CD14-positive monocyte (primary cell): ENCODE data around the gene TUBG2. TPM values are rescaled to one million over a fixed set of nuclear protein-coding genes. Genes with fewer than 3 reads are reported as not detected.

Experiments
- DNase-seq, 3 donors: peaks; one replicate each; pipeline ENCODE4 v3.0.0-alpha.2; 2011 to 2022
- H2AFZ ChIP-seq: 2 replicates; pipeline ENCODE4 v1.6.0; 2012; ENCODE audit warnings: mild to moderate bottlenecking, low read depth, low read length, inconsistent platforms; ENCODE audit not compliant: insufficient read depth, poor library complexity, severe bottlenecking
- H3K27ac ChIP-seq, 2 donors: 1 replicate in 1 of 2; 2 replicates in 1 of 2; pipeline ENCODE4 v1.5.1; 2012 to 2013; ENCODE audit warnings: low read length in 2 of 2, control low read depth in 1 of 2, inconsistent platforms in 1 of 2, low read depth in 1 of 2, mild to moderate bottlenecking in 1 of 2
- H3K27me3 ChIP-seq, 2 donors: one replicate each; pipeline versions ENCODE4 v1.6.0 to v1.6.1; 2011 to 2013; ENCODE audit warnings: low read length in 2 of 2; ENCODE audit not compliant: control insufficient read depth in 2 of 2, insufficient read depth in 2 of 2
- H3K36me3 ChIP-seq, 2 donors: replicated peaks in 1 of 2; 1 replicate in 1 of 2; 2 replicates in 1 of 2; pipeline versions ENCODE4 v1.5.1 to v1.6.1; 2012 to 2013; ENCODE audit warnings: low read length in 2 of 2, control low read depth in 1 of 2, inconsistent platforms in 1 of 2, mild to moderate bottlenecking in 1 of 2; ENCODE audit not compliant: insufficient read depth in 2 of 2, control insufficient read depth in 1 of 2
- H3K4me1 ChIP-seq, 2 donors: 1 replicate in 1 of 2; 2 replicates in 1 of 2; pipeline versions ENCODE4 v1.5.1 to v1.6.1; 2012 to 2013; ENCODE audit warnings: low read length in 2 of 2, control low read depth in 1 of 2, inconsistent platforms in 1 of 2, mild to moderate bottlenecking in 1 of 2, moderate library complexity in 1 of 2; ENCODE audit not compliant: insufficient read depth in 2 of 2, control insufficient read depth in 1 of 2
- H3K4me2 ChIP-seq: replicated peaks from 2 replicates; pipeline ENCODE3; 2012; ENCODE audit warnings: low read length, moderate library complexity, mild to moderate bottlenecking; ENCODE audit not compliant: poor library complexity, severe bottlenecking; ENCODE audit errors: extremely low read depth
- H3K4me3 ChIP-seq, 3 experiments: fragments of 200-600 bp in 1 of 3; sonication (generic) in 1 of 3; replicated peaks in 1 of 3; 1 replicate in 2 of 3; 2 replicates in 1 of 3; pipeline ENCODE4 v1.5.1; 2011 to 2013; ENCODE audit warnings: low read length in 3 of 3, mild to moderate bottlenecking in 3 of 3, control low read depth in 2 of 3, low read depth in 2 of 3, inconsistent platforms in 1 of 3, moderate library complexity in 1 of 3
- H3K79me2 ChIP-seq: 2 replicates; pipeline ENCODE4 v1.6.0; 2012; ENCODE audit warnings: mild to moderate bottlenecking, control low read depth, inconsistent platforms, low read length, moderate library complexity; ENCODE audit not compliant: insufficient read depth
- H3K9ac ChIP-seq: 2 replicates; pipeline ENCODE4 v1.6.0; 2017; ENCODE audit warnings: low read length, mild to moderate bottlenecking; ENCODE audit not compliant: insufficient read depth, poor library complexity, severe bottlenecking
- H3K9me3 ChIP-seq, 2 donors: replicated peaks in 1 of 2; 1 replicate in 1 of 2; 2 replicates in 1 of 2; pipeline versions ENCODE4 v1.5.1 to v1.6.1; 2012 to 2013; ENCODE audit warnings: low read length in 2 of 2, control low read depth in 1 of 2; ENCODE audit not compliant: control insufficient read depth in 1 of 2, insufficient read depth in 1 of 2
- H4K20me1 ChIP-seq: 2 replicates; pipeline ENCODE4 v1.6.0; 2012; ENCODE audit warnings: mild to moderate bottlenecking, low read length, control low read depth, moderate library complexity; ENCODE audit not compliant: insufficient read depth
- H3K27ac Mint-ChIP-seq, 7 donors: one replicate each; pipeline ENCODE4 v1.8.0; 2020; ENCODE audit warnings: mild to moderate bottlenecking in 7 of 7, mixed read lengths in 7 of 7, moderate library complexity in 6 of 7, inconsistent platforms in 2 of 7
- H3K27me3 Mint-ChIP-seq, 3 donors: one replicate each; pipeline ENCODE4 v1.8.0; 2021 to 2022; ENCODE audit warnings: low read depth in 3 of 3, mild to moderate bottlenecking in 3 of 3, mixed read lengths in 3 of 3, moderate library complexity in 3 of 3, inconsistent platforms in 1 of 3
- H3K36me3 Mint-ChIP-seq, 2 donors: one replicate each; pipeline ENCODE4 v1.8.0; 2020; ENCODE audit warnings: mixed read lengths in 2 of 2, inconsistent platforms in 1 of 2, mild to moderate bottlenecking in 1 of 2
- H3K4me1 Mint-ChIP-seq: one replicate; pipeline ENCODE4 v1.8.0; 2020; ENCODE audit warnings: mild to moderate bottlenecking, mixed read lengths
- H3K4me3 Mint-ChIP-seq, 2 donors: one replicate each; pipeline ENCODE4 v1.8.0; 2020; ENCODE audit warnings: mild to moderate bottlenecking in 2 of 2, mixed read lengths in 2 of 2, moderate library complexity in 1 of 2
- H3K9me3 Mint-ChIP-seq, 7 donors: one replicate each; pipeline ENCODE4 v1.8.0; 2020 to 2022; ENCODE audit warnings: mixed read lengths in 7 of 7, mild to moderate bottlenecking in 6 of 7, moderate library complexity in 6 of 7, inconsistent platforms in 2 of 7
- CTCF ChIP-seq: fragments of 200-600 bp; IDR thresholded peaks from one replicate; pipeline ENCODE4 v1.8.0; 2022; ENCODE audit warnings: antibody characterized with exemption, mild to moderate bottlenecking
- WGBS: methylation state at CpG from one replicate; pipeline ENCODE4 v1.1.5; 2013; ENCODE audit warnings: missing lambda C conversion rate; ENCODE audit not compliant: insufficient coverage; 5-methylcytosine and 5-hydroxymethylcytosine counted together
- intact Hi-C, 2 donors: fragments of 100-400 bp; cut with micrococcal nuclease; formaldehyde crosslinking; loops; one replicate each; pipeline versions ENCODE4 v1.15.0 to v1.15.1; 2023
- polyA plus RNA-seq, 3 donors: library from polyadenylated mRNA; depleted of rRNA in 1 of 3; unstranded in 2 of 3; stranded (reverse) in 1 of 3; fragments of 300-500 nt in 2 of 3; fragments of >200 nt in 1 of 3; fragmentation: Illumina TruSeq in 2 of 3; gene quantifications; 1 replicate in 2 of 3; 2 replicates in 1 of 3; pipeline ENCODE4 v1.2.3, GENCODE V29; 2012 to 2021

The TUBG2 gene
- polyA plus RNA-seq, 3 donors: 0.31 to 7.3 (median 0.47) TPM

- TF ChIP-seq CTCF: no peak
- under 1% methylated on average over 43 of the region's 53 CpGs for WGBS
- Mint-ChIP-seq H3K9me3 (peaks cover 6 to 36% (median 15%) of the 10 kb centered on the region in 7 donors), H3K4me1 (peaks cover 69% of the 10 kb centered on the region), H3K36me3 (peaks cover 7 to 9% of the 10 kb centered on the region in 2 donors), H3K27me3 (peaks cover 44 to 68% (median 62%) of the 10 kb centered on the region in 3 donors), H3K27ac (peak overlapping the region; percentile 88 to 98 (median 93)), H3K4me3 (peak overlapping the region; percentile 83 to 97)
- no peaks in the 10 kb centered on the region for H4K20me1 ChIP-seq
- peak overlapping the region; percentile 78 for H3K9ac ChIP-seq
- DNase-seq: peak; percentile 79 to 87 (median 84)
- no peaks in the 10 kb centered on the region for H3K36me3 ChIP-seq
- intact Hi-C loops: loop anchor here in 1 of 2 donors (2.0 to 5.0 kb wide), 2 partner anchors 69 to 101 kb away; partner anchors contain the start of genes PSMC3IP, RETREG3 and TUBG1
- H3K79me2 ChIP-seq: no peaks in the 10 kb centered on the region
- H3K27ac ChIP-seq: peak overlapping the region; percentile 77 to 89
- H3K4me1 ChIP-seq: peaks cover 83 to 90% of the 10 kb centered on the region in 2 donors
- H3K4me2 ChIP-seq: peak overlapping the region; percentile 81
- H3K9me3 ChIP-seq: peaks cover 6 to 12% of the 10 kb centered on the region in 2 donors
- H2AFZ ChIP-seq: peak overlapping the region; percentile 89
- peaks cover 36 to 55% of the 10 kb centered on the region in 2 donors for H3K27me3 ChIP-seq
- peak overlapping the region; percentile 52 to 75 (median 59) for H3K4me3 ChIP-seq
These were observed 19.1 kb downstream of the TUBG2 start for GRCh38 chr17:42677921-42678781.

- Mint-ChIP-seq H3K4me1 (peaks cover 75% of the 10 kb centered on the region), H3K36me3 (peaks cover 10 to 12% of the 10 kb centered on the region in 2 donors), H3K27ac (peak overlapping the region in 6 of 7 donors; percentile 91 to 98 (median 93)), H3K27me3 (peaks cover 46 to 70% (median 62%) of the 10 kb centered on the region in 3 donors), H3K4me3 (peak overlapping the region; percentile 83 to 84), H3K9me3 (peaks cover 6 to 38% (median 17%) of the 10 kb centered on the region in 7 donors)
- intact Hi-C loops: loop anchor here in 1 of 2 donors (5.0 kb wide), 1 partner anchor 102 kb away; the partner anchor contains the start of gene PSMC3IP
- Histone ChIP-seq H3K4me3 (peak overlapping the region; percentile 0 to 75 (median 59)), H4K20me1 (no peaks in the 10 kb centered on the region), H2AFZ (peak overlapping the region; percentile 97), H3K27me3 (peaks cover 40 to 55% of the 10 kb centered on the region in 2 donors), H3K27ac (peak overlapping the region; percentile 30 to 89), H3K4me1 (peaks cover 76 to 89% of the 10 kb centered on the region in 2 donors), H3K9ac (peak overlapping the region; percentile 78), H3K4me2 (peak overlapping the region; percentile 81), H3K79me2 (no peaks in the 10 kb centered on the region), H3K9me3 (peaks cover 6 to 17% of the 10 kb centered on the region in 2 donors), H3K36me3 (no peaks in the 10 kb centered on the region)
- WGBS: no CpG with 5 or more reads among the region's 18 CpGs
- DNase-seq: peak in 1 of 3 donors; percentile 51
- no peak for TF ChIP-seq CTCF
These were observed 19.9 kb downstream of the TUBG2 start for GRCh38 chr17:42678951-42679491.
